CD14-positive monocyte (primary cell): ENCODE results near the gene PRAMEF10. TPM values are rescaled to one million over a fixed set of nuclear protein-coding genes. Genes with fewer than 3 reads are reported as not detected.
"Not testable (repeated sequence)": the region's sequence is repeated elsewhere in the genome, so short reads cannot be mapped to it uniquely, and the experiment has no call there.

Experiments
- DNase-seq, 3 donors: peaks; one replicate each; pipeline ENCODE4 v3.0.0-alpha.2; 2011 to 2022
- H2AFZ ChIP-seq: 2 replicates; pipeline ENCODE4 v1.6.0; 2012; ENCODE audit warnings: mild to moderate bottlenecking, low read depth, low read length, inconsistent platforms; ENCODE audit not compliant: insufficient read depth, poor library complexity, severe bottlenecking
- H3K27ac ChIP-seq, 2 donors: 1 replicate in 1 of 2; 2 replicates in 1 of 2; pipeline ENCODE4 v1.5.1; 2012 to 2013; ENCODE audit warnings: low read length in 2 of 2, control low read depth in 1 of 2, inconsistent platforms in 1 of 2, low read depth in 1 of 2, mild to moderate bottlenecking in 1 of 2
- H3K27me3 ChIP-seq, 2 donors: one replicate each; pipeline versions ENCODE4 v1.6.0 to v1.6.1; 2011 to 2013; ENCODE audit warnings: low read length in 2 of 2; ENCODE audit not compliant: control insufficient read depth in 2 of 2, insufficient read depth in 2 of 2
- H3K36me3 ChIP-seq, 2 donors: replicated peaks in 1 of 2; 1 replicate in 1 of 2; 2 replicates in 1 of 2; pipeline versions ENCODE4 v1.5.1 to v1.6.1; 2012 to 2013; ENCODE audit warnings: low read length in 2 of 2, control low read depth in 1 of 2, inconsistent platforms in 1 of 2, mild to moderate bottlenecking in 1 of 2; ENCODE audit not compliant: insufficient read depth in 2 of 2, control insufficient read depth in 1 of 2
- H3K4me1 ChIP-seq, 2 donors: 1 replicate in 1 of 2; 2 replicates in 1 of 2; pipeline versions ENCODE4 v1.5.1 to v1.6.1; 2012 to 2013; ENCODE audit warnings: low read length in 2 of 2, control low read depth in 1 of 2, inconsistent platforms in 1 of 2, mild to moderate bottlenecking in 1 of 2, moderate library complexity in 1 of 2; ENCODE audit not compliant: insufficient read depth in 2 of 2, control insufficient read depth in 1 of 2
- H3K4me2 ChIP-seq: replicated peaks from 2 replicates; pipeline ENCODE3; 2012; ENCODE audit warnings: low read length, moderate library complexity, mild to moderate bottlenecking; ENCODE audit not compliant: poor library complexity, severe bottlenecking; ENCODE audit errors: extremely low read depth
- H3K4me3 ChIP-seq, 3 experiments: fragments of 200-600 bp in 1 of 3; sonication (generic) in 1 of 3; replicated peaks in 1 of 3; 1 replicate in 2 of 3; 2 replicates in 1 of 3; pipeline ENCODE4 v1.5.1; 2011 to 2013; ENCODE audit warnings: low read length in 3 of 3, mild to moderate bottlenecking in 3 of 3, control low read depth in 2 of 3, low read depth in 2 of 3, inconsistent platforms in 1 of 3, moderate library complexity in 1 of 3
- H3K79me2 ChIP-seq: 2 replicates; pipeline ENCODE4 v1.6.0; 2012; ENCODE audit warnings: mild to moderate bottlenecking, control low read depth, inconsistent platforms, low read length, moderate library complexity; ENCODE audit not compliant: insufficient read depth
- H3K9ac ChIP-seq: 2 replicates; pipeline ENCODE4 v1.6.0; 2017; ENCODE audit warnings: low read length, mild to moderate bottlenecking; ENCODE audit not compliant: insufficient read depth, poor library complexity, severe bottlenecking
- H3K9me3 ChIP-seq, 2 donors: replicated peaks in 1 of 2; 1 replicate in 1 of 2; 2 replicates in 1 of 2; pipeline versions ENCODE4 v1.5.1 to v1.6.1; 2012 to 2013; ENCODE audit warnings: low read length in 2 of 2, control low read depth in 1 of 2; ENCODE audit not compliant: control insufficient read depth in 1 of 2, insufficient read depth in 1 of 2
- H4K20me1 ChIP-seq: 2 replicates; pipeline ENCODE4 v1.6.0; 2012; ENCODE audit warnings: mild to moderate bottlenecking, low read length, control low read depth, moderate library complexity; ENCODE audit not compliant: insufficient read depth
- H3K27ac Mint-ChIP-seq, 7 donors: one replicate each; pipeline ENCODE4 v1.8.0; 2020; ENCODE audit warnings: mild to moderate bottlenecking in 7 of 7, mixed read lengths in 7 of 7, moderate library complexity in 6 of 7, inconsistent platforms in 2 of 7
- H3K27me3 Mint-ChIP-seq, 3 donors: one replicate each; pipeline ENCODE4 v1.8.0; 2021 to 2022; ENCODE audit warnings: low read depth in 3 of 3, mild to moderate bottlenecking in 3 of 3, mixed read lengths in 3 of 3, moderate library complexity in 3 of 3, inconsistent platforms in 1 of 3
- H3K36me3 Mint-ChIP-seq, 2 donors: one replicate each; pipeline ENCODE4 v1.8.0; 2020; ENCODE audit warnings: mixed read lengths in 2 of 2, inconsistent platforms in 1 of 2, mild to moderate bottlenecking in 1 of 2
- H3K4me1 Mint-ChIP-seq: one replicate; pipeline ENCODE4 v1.8.0; 2020; ENCODE audit warnings: mild to moderate bottlenecking, mixed read lengths
- H3K4me3 Mint-ChIP-seq, 2 donors: one replicate each; pipeline ENCODE4 v1.8.0; 2020; ENCODE audit warnings: mild to moderate bottlenecking in 2 of 2, mixed read lengths in 2 of 2, moderate library complexity in 1 of 2
- H3K9me3 Mint-ChIP-seq, 7 donors: one replicate each; pipeline ENCODE4 v1.8.0; 2020 to 2022; ENCODE audit warnings: mixed read lengths in 7 of 7, mild to moderate bottlenecking in 6 of 7, moderate library complexity in 6 of 7, inconsistent platforms in 2 of 7
- WGBS: methylation state at CpG from one replicate; pipeline ENCODE4 v1.1.5; 2013; ENCODE audit warnings: missing lambda C conversion rate; ENCODE audit not compliant: insufficient coverage; 5-methylcytosine and 5-hydroxymethylcytosine counted together
- intact Hi-C, 2 donors: fragments of 100-400 bp; cut with micrococcal nuclease; formaldehyde crosslinking; loops; one replicate each; pipeline versions ENCODE4 v1.15.0 to v1.15.1; 2023
- polyA plus RNA-seq, 3 donors: library from polyadenylated mRNA; depleted of rRNA in 1 of 3; unstranded in 2 of 3; stranded (reverse) in 1 of 3; fragments of 300-500 nt in 2 of 3; fragments of >200 nt in 1 of 3; fragmentation: Illumina TruSeq in 2 of 3; gene quantifications; 1 replicate in 2 of 3; 2 replicates in 1 of 3; pipeline ENCODE4 v1.2.3, GENCODE V29; 2012 to 2021

The PRAMEF10 gene
- polyA plus RNA-seq, 3 donors = not detected

DNA sequence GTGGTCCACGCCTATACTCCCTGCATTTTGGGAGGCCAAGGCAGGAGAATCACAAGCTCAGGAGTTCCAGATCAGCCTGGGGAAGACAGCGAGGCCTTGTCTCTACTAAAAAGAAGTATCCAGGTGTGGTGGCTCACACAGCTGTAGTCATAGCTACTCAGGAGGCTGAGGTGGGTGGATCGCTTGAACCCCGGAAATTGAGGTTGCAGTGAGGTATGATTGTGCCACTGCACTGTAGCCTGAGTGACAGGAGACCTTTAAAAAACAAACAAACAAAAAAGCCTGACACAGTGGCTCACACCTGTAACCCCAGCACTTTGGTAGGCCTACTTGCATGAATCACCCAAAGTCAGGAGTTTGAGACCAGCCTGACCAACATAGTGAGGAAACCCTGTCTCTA lies 19.6 kb downstream of the PRAMEF10 start:
- H3K9me3 ChIP-seq, H3K27me3 Mint-ChIP-seq, H3K4me3 Mint-ChIP-seq, H3K27ac Mint-ChIP-seq, H2AFZ ChIP-seq, H4K20me1 ChIP-seq, H3K9ac ChIP-seq, H3K79me2 ChIP-seq, H3K4me1 ChIP-seq, H3K9me3 Mint-ChIP-seq, DNase-seq, H3K36me3 ChIP-seq, H3K4me2 ChIP-seq, intact Hi-C loops, H3K27me3 ChIP-seq, H3K27ac ChIP-seq, H3K4me3 ChIP-seq, H3K36me3 Mint-ChIP-seq, H3K4me1 Mint-ChIP-seq: not testable (repeated sequence)
- 90% methylated on average over 2 of the region's 4 CpGs for WGBS

DNA sequence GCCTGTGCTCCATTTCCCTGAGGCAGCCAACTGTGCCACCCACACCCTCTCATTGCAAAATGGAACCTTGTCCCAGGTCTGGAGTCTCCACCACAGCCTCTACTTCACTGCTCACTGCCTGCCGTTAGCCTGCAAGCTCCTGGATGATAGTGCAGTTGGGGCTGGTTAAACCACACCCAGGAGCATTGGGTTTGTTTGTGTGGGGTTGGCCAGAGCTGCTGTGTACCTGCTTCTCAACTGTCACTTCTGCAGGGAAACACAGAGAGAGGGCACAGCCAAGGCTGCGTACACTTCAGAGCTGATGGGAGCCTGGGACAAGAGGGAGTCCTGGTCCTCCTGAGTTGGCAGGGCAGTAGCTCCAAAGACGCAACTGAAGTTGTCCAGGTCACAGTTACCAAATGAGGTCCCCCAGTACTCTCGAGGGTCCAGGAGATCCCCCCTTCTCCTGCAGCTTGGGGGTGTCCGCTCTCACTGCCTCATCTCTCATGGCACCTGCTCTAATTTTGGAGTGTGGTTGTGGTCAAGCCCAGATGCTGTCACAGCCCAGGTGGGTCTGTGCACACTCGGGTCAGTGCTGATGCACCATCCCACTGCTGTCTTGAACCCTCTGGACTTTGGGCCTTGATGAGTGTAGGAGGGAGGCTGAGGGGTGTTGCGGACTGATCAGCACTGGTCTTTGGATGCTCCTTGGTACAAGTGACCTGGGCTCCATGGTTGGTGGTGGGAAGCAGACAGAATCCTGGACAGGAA lies 34.8 kb downstream of the PRAMEF10 start:
- H2AFZ ChIP-seq, H3K27ac ChIP-seq, H3K9ac ChIP-seq, H3K4me1 Mint-ChIP-seq, H3K9me3 ChIP-seq, H3K4me3 Mint-ChIP-seq, H3K4me1 ChIP-seq, H4K20me1 ChIP-seq, H3K79me2 ChIP-seq, H3K4me3 ChIP-seq, H3K36me3 Mint-ChIP-seq, H3K27me3 Mint-ChIP-seq, DNase-seq, H3K36me3 ChIP-seq, intact Hi-C loops, H3K4me2 ChIP-seq, H3K9me3 Mint-ChIP-seq, H3K27me3 ChIP-seq: not testable (repeated sequence)
- peak overlapping the region in 1 of 7 donors; percentile 46 for H3K27ac Mint-ChIP-seq
- WGBS = no CpG with 5 or more reads among the region's 7 CpGs

DNA sequence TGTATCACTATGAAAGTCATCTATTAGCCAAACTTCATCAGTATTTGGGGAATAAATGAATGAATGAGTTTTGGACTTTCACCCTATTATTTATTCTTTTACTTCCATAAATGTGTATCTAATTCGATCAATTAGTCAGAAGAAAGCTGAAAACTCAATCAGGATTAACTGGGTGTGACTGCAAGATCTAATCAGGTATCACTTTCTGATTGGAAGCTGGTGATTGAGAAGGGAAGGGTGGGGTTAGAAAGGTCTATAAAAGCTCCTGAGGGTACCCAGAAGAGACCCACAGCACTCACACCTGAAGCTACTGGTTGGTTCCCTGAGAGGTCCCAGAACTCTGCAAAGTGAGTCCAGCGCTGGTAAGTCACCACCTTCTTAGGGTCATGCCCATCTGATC lies 41.3 kb downstream of the PRAMEF10 start, which contains the start of gene PRAMEF2:
Gene PRAMEF2 (plus strand): TSS at position 301 of the 400 bp plus-strand sequence. CDS start 1,924 bp downstream, outside the sequence.
- H3K4me2 ChIP-seq, intact Hi-C loops, H3K79me2 ChIP-seq, H3K27ac ChIP-seq, H3K27ac Mint-ChIP-seq, H3K4me3 Mint-ChIP-seq, H4K20me1 ChIP-seq, H3K9me3 ChIP-seq, H3K9ac ChIP-seq, H3K36me3 Mint-ChIP-seq, H2AFZ ChIP-seq, H3K4me3 ChIP-seq, H3K9me3 Mint-ChIP-seq, H3K4me1 ChIP-seq, H3K27me3 Mint-ChIP-seq, DNase-seq, H3K4me1 Mint-ChIP-seq, H3K27me3 ChIP-seq, H3K36me3 ChIP-seq: not testable (repeated sequence)
- no CpG with 5 or more reads among the region's 2 CpGs for WGBS
